Esophagus squamous epithelium (tissue), 4 donors: Measurements from ENCODE around the gene DLEC1.

ENCODE experiments used
- CTCF ChIP-seq, 6 experiments: fragments of 450-650 bp in 4 of 6; fragments of 200-600 bp in 2 of 6; sonication (generic) in 2 of 6; IDR thresholded peaks; one replicate each; pipeline ENCODE4 v1.5.1; 2016 to 2019; ENCODE audit warnings: antibody characterized with exemption in 6 of 6, mild to moderate bottlenecking in 4 of 6, moderate library complexity in 4 of 6
- POLR2A ChIP-seq, 4 donors: fragments of 450-650 bp; IDR thresholded peaks; one replicate each; pipeline ENCODE4 v1.6.1; 2017; ENCODE audit warnings: antibody characterized with exemption in 4 of 4, mild to moderate bottlenecking in 4 of 4, moderate library complexity in 3 of 4

GRCh38 chr3:38046821-38047220, 7.8 kb downstream of the DLEC1 start:
- TF ChIP-seq CTCF (IDR thresholded peaks at IDR 0.05) (no peak), POLR2A (IDR thresholded peaks at IDR 0.05) (no peak)
